K562 (cell line): Measurements from ENCODE around the gene NAB1. TPM values are rescaled to one million over a fixed set of nuclear protein-coding genes. Genes with fewer than 3 reads are reported as not detected.

Experiments
- ATAC-seq: fragments of 200-7000 bp; cut with Tn5 transposase; 3 replicates; pipeline ENCODE4 v1.9.1; 2020; ENCODE audit warnings: moderate library complexity
- BruUV-seq: library from RNA; stranded (reverse); fragments of 400-500 nt; replicated peaks from 2 replicates; lab custom pipeline; 2021; lab: Mats Ljungman, UMichigan
- CTCF ChIA-PET: fragments of 300-600 bp; formaldehyde crosslinking; extraction: SDS; loops from one replicate; lab custom pipeline; 2021; ENCODE audit warnings: low intra/inter-chr PET ratio; lab: Yijun Ruan, JAX
- POLR2A ChIA-PET: fragments of 300-600, 350-650 bp; sonication (Branson Sonifier 250); formaldehyde crosslinking; extraction: SDS; loops from one replicate; lab custom pipeline; 2021; ENCODE audit warnings: antibody characterized with exemption, inconsistent platforms; lab: Yijun Ruan, JAX
- DNase-seq, 4 experiments: peaks; one replicate each; pipeline versions ENCODE4 v3.0.0 to v3.0.0-alpha.2; 2011 to 2018; ENCODE audit warnings: low spot score in 3 of 4, mixed read lengths in 3 of 4; ENCODE audit errors: extremely low read depth in 1 of 4
- FAIRE-seq: peaks from 2 replicates; lab custom pipeline; 2011; peaks lifted over from hg19 to GRCh38; lab: Jason Lieb, UNC
- H2AFZ ChIP-seq: 2 replicates; pipeline ENCODE4 v1.6.0; 2011; ENCODE audit warnings: low read depth, low read length, control low read depth, inconsistent platforms
- H3K27ac ChIP-seq: fragments of 200-600 bp; 3 replicates; pipeline ENCODE4 v1.8.0; 2011; ENCODE audit warnings: low read depth, mild to moderate bottlenecking, control low read depth, inconsistent platforms, low read length, moderate library complexity, mixed read lengths; ENCODE audit errors: extremely low read depth
- H3K27me3 ChIP-seq, 2 experiments: fragments of 300-600 bp in 1 of 2; 2 replicates in 1 of 2; 3 replicates in 1 of 2; pipeline versions ENCODE4 v1.6.0 to v1.8.0; 2011; ENCODE audit warnings: inconsistent platforms in 2 of 2, low read length in 2 of 2, mild to moderate bottlenecking in 1 of 2, mixed read lengths in 1 of 2, moderate library complexity in 1 of 2; ENCODE audit not compliant: control insufficient read depth in 2 of 2, insufficient read depth in 2 of 2
- H3K36me3 ChIP-seq: fragments of 300-600 bp; 3 replicates; pipeline ENCODE4 v1.8.0; 2011; ENCODE audit warnings: mild to moderate bottlenecking, low read length, inconsistent platforms; ENCODE audit not compliant: control insufficient read depth, insufficient read depth
- H3K4me1 ChIP-seq, 2 experiments: fragments of 200-600 bp in 1 of 2; replicated peaks in 1 of 2; 2 replicates in 1 of 2; 3 replicates in 1 of 2; pipeline versions ENCODE4 v1.5.1 to v1.8.0; 2011; ENCODE audit warnings: inconsistent platforms in 2 of 2, low read length in 2 of 2, mild to moderate bottlenecking in 1 of 2, mixed read lengths in 1 of 2, moderate library complexity in 1 of 2; ENCODE audit not compliant: control insufficient read depth in 2 of 2, insufficient read depth in 2 of 2
- H3K4me2 ChIP-seq: 2 replicates; pipeline ENCODE4 v1.6.1; 2011; ENCODE audit warnings: low read length, control low read depth, inconsistent platforms, mixed read lengths; ENCODE audit not compliant: insufficient read depth
- H3K4me3 ChIP-seq: fragments of 200-600 bp; sonication (generic), shearing (Covaris generic); 2 replicates; pipeline ENCODE4 v1.5.1; 2016; ENCODE audit warnings: control low read depth, inconsistent platforms
- H3K79me2 ChIP-seq: fragments of 200-600 bp; 3 replicates; pipeline ENCODE4 v1.8.0; 2011; ENCODE audit warnings: low read length, inconsistent platforms; ENCODE audit not compliant: control insufficient read depth, insufficient read depth
- H3K9ac ChIP-seq, 2 experiments: 2 replicates each; pipeline versions ENCODE4 v1.6.0 to v1.6.1; 2011; ENCODE audit warnings: low read depth in 2 of 2, low read length in 2 of 2, control low read depth in 1 of 2, inconsistent platforms in 1 of 2, mild to moderate bottlenecking in 1 of 2, mixed read lengths in 1 of 2; ENCODE audit not compliant: insufficient read depth in 1 of 2
- H3K9me1 ChIP-seq: one replicate; pipeline ENCODE4 v1.6.0; 2011; ENCODE audit warnings: inconsistent platforms, mild to moderate bottlenecking, low read length, moderate library complexity; ENCODE audit not compliant: control insufficient read depth, insufficient read depth
- H3K9me3 ChIP-seq: replicated peaks from 2 replicates; pipeline ENCODE4 v1.5.1; 2011; ENCODE audit warnings: low read depth, low read length, inconsistent platforms; ENCODE audit not compliant: control insufficient read depth, insufficient read depth
- H4K20me1 ChIP-seq: replicated peaks from 2 replicates; pipeline ENCODE4 v1.6.1; 2011; ENCODE audit warnings: low read length, inconsistent platforms, mixed read lengths; ENCODE audit not compliant: control insufficient read depth, insufficient read depth
- ARNT ChIP-seq, 2 experiments: fragments of 450-650 bp; IDR thresholded peaks; 2 replicates each; pipeline ENCODE4 v1.6.1; 2016; ENCODE audit warnings: mild to moderate bottlenecking in 1 of 2
- CSDE1 ChIP-seq, 2 experiments: fragments of 450-650 bp; IDR thresholded peaks; 2 replicates each; pipeline ENCODE4 v1.6.1; 2016; ENCODE audit warnings: mild to moderate bottlenecking in 1 of 2
- ELF4 ChIP-seq: fragments of 450-650 bp; formaldehyde crosslinking; IDR thresholded peaks from 2 replicates; pipeline ENCODE4 v1.4.0; 2022; ENCODE audit warnings: missing genetic modification characterization
- GABPB1 ChIP-seq: sonication (generic); formaldehyde crosslinking; IDR thresholded peaks from 2 replicates; pipeline ENCODE4 v1.8.0; 2022; ENCODE audit warnings: mild to moderate bottlenecking, missing genetic modification reagents
- HDAC3 ChIP-seq: fragments of 450-650 bp; IDR thresholded peaks from 2 replicates; pipeline ENCODE4 v1.6.1; 2018; ENCODE audit warnings: borderline replicate concordance, mild to moderate bottlenecking, moderate library complexity; ENCODE audit not compliant: partially characterized antibody
- HEY1 ChIP-seq: fragments of 250-450 bp; sonication (Bioruptor Pico); IDR thresholded peaks from 2 replicates; pipeline ENCODE4 v1.5.0; 2020; ENCODE audit warnings: mild to moderate bottlenecking, moderate library complexity, borderline replicate concordance
- SMAD4 ChIP-seq: fragments of 250-450 bp; sonication (Bioruptor Pico); conservative IDR thresholded peaks from 2 replicates; pipeline ENCODE4 v1.8.0; 2021; ENCODE audit warnings: inconsistent platforms, mild to moderate bottlenecking, moderate library complexity
- SMARCB1 ChIP-seq: IDR thresholded peaks from 2 replicates; pipeline ENCODE4 v1.6.1; 2011; ENCODE audit warnings: improper control_type of control experiment, low read depth; ENCODE audit not compliant: insufficient read length
- TRIM24 ChIP-seq, 2 experiments: fragments of 450-650 bp; IDR thresholded peaks; 2 replicates each; pipeline ENCODE4 v1.6.1; 2016
- ZBTB7A ChIP-seq: IDR thresholded peaks from 2 replicates; pipeline ENCODE4 v1.6.1; 2011; ENCODE audit warnings: low read depth, mild to moderate bottlenecking, low read length, moderate library complexity, borderline replicate concordance; ENCODE audit not compliant: control insufficient read depth
- ZBTB8A ChIP-seq: fragments of 450-650 bp; IDR thresholded peaks from 2 replicates; pipeline ENCODE4 v1.6.1; 2018; ENCODE audit warnings: mild to moderate bottlenecking, moderate library complexity; ENCODE audit not compliant: partially characterized antibody
- ZNF184 ChIP-seq: sonication (generic); formaldehyde crosslinking; IDR thresholded peaks from 2 replicates; pipeline ENCODE4 v1.5.0; 2020; ENCODE audit warnings: missing genetic modification reagents
- ZNF316 ChIP-seq: fragments of 450-650 bp; IDR thresholded peaks from 2 replicates; pipeline ENCODE4 v1.6.1; 2016
- ZNF589 ChIP-seq: fragments of 200-800 bp; sonication (Bioruptor generic); IDR thresholded peaks from 2 replicates; pipeline ENCODE4 v1.6.1; 2016; ENCODE audit warnings: low read depth, missing genetic modification characterization, missing compliant biosample characterization
- ZNF717 ChIP-seq: fragments of 250-450 bp; sonication (Bioruptor Pico); IDR thresholded peaks from 2 replicates; pipeline ENCODE4 v1.5.0; 2021
- WGBS: fragments of 100-300 bp; shearing (Covaris generic); methylation state at CpG from one replicate; pipeline ENCODE4 v1.1.6; 2016; ENCODE audit warnings: low coverage, mixed read lengths; ENCODE audit not compliant: insufficient coverage; ENCODE audit errors: missing lambda C conversion rate; 5-methylcytosine and 5-hydroxymethylcytosine counted together
- in situ Hi-C: fragments of 300-500 bp; cut with MboI; formaldehyde crosslinking; loops from 4 replicates; pipeline ENCODE4 v1.15.0; 2018; ENCODE audit warnings: inconsistent platforms, mixed read lengths
- intact Hi-C: fragments of 100-400 bp; cut with micrococcal nuclease; formaldehyde crosslinking; loops from 2 replicates; pipeline ENCODE4 v1.14.2; 2022
- polyA plus RNA-seq, 8 experiments: library from polyadenylated mRNA; depleted of rRNA in 4 of 8; stranded (reverse) in 5 of 8; unstranded in 3 of 8; fragments of >200 nt; fragmentation: Nextera tagmentation in 2 of 8; fragmentation: Illumina TruSeq in 1 of 8; extraction: Ambion mirVana in 2 of 8; extraction: Trizol in 1 of 8; gene quantifications; 2 replicates each; pipeline versions ENCODE4 v1.2.1 to v1.2.3, GENCODE V29; 2011 to 2014; ENCODE audit warnings: inconsistent platforms in 1 of 8, missing spikeins in 1 of 8
- total RNA-seq, 7 experiments: library from RNA; depleted of rRNA in 6 of 7; stranded (reverse); fragments of >200 nt in 6 of 7; fragmentation: Illumina TruSeq in 2 of 7; extraction: Trizol in 2 of 7; gene quantifications; 2 replicates each; pipeline versions ENCODE4 v1.2.1 to v1.2.3, GENCODE V29; 2011 to 2021; ENCODE audit warnings: low replicate concordance in 1 of 7
- TF ChIP-seq, protein P1 (sequence below): fragments of 250-450 bp; sonication (Bioruptor Pico); IDR thresholded peaks from 2 replicates; pipeline ENCODE4 v1.4.0; 2020; ENCODE audit warnings: mild to moderate bottlenecking, moderate library complexity

Gene NAB1
- total and polyA plus RNA-seq, 9 of the 15 experiments (the other 6 are each of a cell fraction or from before 2014, with no cell fraction given), result 3.1 to 23.0 (median 16.3) TPM

- Histone ChIP-seq H3K4me2 (no peak overlapping the region), H3K27me3 (no peaks in the 10 kb centered on the region), H4K20me1 (no peaks in the 10 kb centered on the region), H3K79me2 (no peaks in the 10 kb centered on the region), H3K9ac (no peak overlapping the region), H3K9me1 (no peaks in the 10 kb centered on the region), H3K4me1 (no peaks in the 10 kb centered on the region; a peak in 1 of 5 replicates), H2AFZ (no peak overlapping the region), H3K9me3 (no peaks in the 10 kb centered on the region), H3K27ac (no peak overlapping the region), H3K4me3 (no peak overlapping the region), H3K36me3 (no peaks in the 10 kb centered on the region; the same call in 2 of the 3 replicates)
- BruUV-seq, result no TSS peak
- ATAC-seq, result no peak
- POLR2A ChIA-PET, result no interaction called here
- intact Hi-C loops, result no loop called here
- CTCF ChIA-PET, result no interaction called here
- in situ Hi-C loops, result no loop called here
- no peak for FAIRE-seq
- no peak for TF ChIP-seq HEY1
- TF ChIP-seq SMAD4 (CRISPR knock-in tag), result no peak
- no peak for TF ChIP-seq ZNF316
- TF ChIP-seq ZNF589, result no peak
- TF ChIP-seq SMARCB1, result no peak
- no peak for TF ChIP-seq ARNT (IDR thresholded peaks at IDR 0.05)
- TF ChIP-seq TRIM24 (IDR thresholded peaks at IDR 0.05), result no peak
- no peak for TF ChIP-seq ZBTB7A
- TF ChIP-seq ZNF184 (CRISPR knock-in tag), result no peak
- TF ChIP-seq ELF4 (CRISPR knock-in tag), result no peak
- TF ChIP-seq GABPB1 (CRISPR knock-in tag), result no peak
- no peak for TF ChIP-seq ZNF717 (CRISPR knock-in tag)
- TF ChIP-seq ZBTB8A, result no peak
- TF ChIP-seq HDAC3, result no peak
- TF ChIP-seq, protein P1, sequence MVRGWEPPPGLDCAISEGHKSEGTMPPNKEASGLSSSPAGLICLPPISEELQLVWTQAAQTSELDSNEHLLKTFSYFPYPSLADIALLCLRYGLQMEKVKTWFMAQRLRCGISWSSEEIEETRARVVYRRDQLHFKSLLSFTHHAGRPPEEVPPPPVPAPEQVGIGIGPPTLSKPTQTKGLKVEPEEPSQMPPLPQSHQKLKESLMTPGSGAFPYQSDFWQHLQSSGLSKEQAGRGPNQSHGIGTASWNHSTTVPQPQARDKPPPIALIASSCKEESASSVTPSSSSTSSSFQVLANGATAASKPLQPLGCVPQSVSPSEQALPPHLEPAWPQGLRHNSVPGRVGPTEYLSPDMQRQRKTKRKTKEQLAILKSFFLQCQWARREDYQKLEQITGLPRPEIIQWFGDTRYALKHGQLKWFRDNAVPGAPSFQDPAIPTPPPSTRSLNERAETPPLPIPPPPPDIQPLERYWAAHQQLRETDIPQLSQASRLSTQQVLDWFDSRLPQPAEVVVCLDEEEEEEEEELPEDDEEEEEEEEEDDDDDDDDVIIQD (CRISPR knock-in tag), result no peak
- no peak for TF ChIP-seq CSDE1 (IDR thresholded peaks at IDR 0.05)
- WGBS, result 60% methylated on average over 4 of the region's 4 CpGs
- DNase-seq, result no peak
These were observed 48.5 kb downstream of the NAB1 start for GRCh38 chr2:190697421-190697820.
